Mesodermal cell (in vitro differentiated cells): Measurements from ENCODE around the gene OXSR1.
"Not testable (repeated sequence)": the region's sequence is repeated elsewhere in the genome, so short reads cannot be mapped to it uniquely, and the experiment has no call there.

ENCODE experiments used
- H3K27ac ChIP-seq: 2 replicates; pipeline ENCODE4 v1.7.0; 2013; ENCODE audit warnings: mild to moderate bottlenecking, low read depth, low read length, moderate library complexity; ENCODE audit not compliant: severe bottlenecking
- H3K36me3 ChIP-seq: 2 replicates; pipeline ENCODE4 v1.7.1; 2013; ENCODE audit warnings: mild to moderate bottlenecking, low read length, moderate library complexity; ENCODE audit not compliant: control insufficient read depth, insufficient read depth
- H3K4me1 ChIP-seq: one replicate; pipeline ENCODE4 v1.7.1; 2013; ENCODE audit warnings: mild to moderate bottlenecking, low read length; ENCODE audit not compliant: insufficient read depth, control insufficient read depth, poor library complexity, severe bottlenecking
- H3K4me3 ChIP-seq: 2 replicates; pipeline ENCODE4 v1.7.0; 2013; ENCODE audit warnings: low read length, control low read depth, mild to moderate bottlenecking; ENCODE audit not compliant: insufficient read depth, poor library complexity, severe bottlenecking; ENCODE audit errors: extremely low read depth
- H3K9me3 ChIP-seq: 2 replicates; pipeline ENCODE4 v1.7.1; 2013; ENCODE audit warnings: mild to moderate bottlenecking, low read length, moderate library complexity; ENCODE audit not compliant: control insufficient read depth
- WGBS, 2 experiments: methylation state at CpG; one replicate each; pipeline ENCODE4 v1.1.5; 2013; ENCODE audit warnings: missing lambda C conversion rate in 2 of 2; ENCODE audit not compliant: insufficient coverage in 2 of 2; 5-methylcytosine and 5-hydroxymethylcytosine counted together

Gene OXSR1

DNA sequence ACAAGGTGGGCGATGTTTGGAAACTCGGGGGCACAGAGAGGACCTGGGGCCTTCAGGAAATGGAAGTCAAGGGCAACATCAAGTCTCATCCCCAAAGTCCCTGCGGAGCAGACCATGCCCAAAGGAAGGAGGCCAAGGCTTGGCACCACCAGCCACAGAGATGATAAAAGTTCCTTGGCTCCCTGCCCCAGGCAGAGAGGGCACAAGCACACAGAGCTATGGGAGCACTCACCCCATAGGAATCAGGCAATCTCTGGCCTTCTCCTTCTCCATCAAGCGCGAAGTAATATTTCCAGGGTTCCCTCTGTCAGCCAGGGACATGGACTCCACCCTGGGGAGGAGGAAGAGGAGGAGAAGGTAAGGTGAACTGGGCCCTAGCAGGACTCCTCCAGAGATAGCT is 36.3 kb upstream of the OXSR1 start:
- no peak overlapping the region for H3K4me3 ChIP-seq
- no peaks in the 10 kb centered on the region for H3K9me3 ChIP-seq
- 100% methylated on average over 3 of the region's 5 CpGs for WGBS, 2 experiments
- H3K27ac ChIP-seq = no peak overlapping the region
- peaks cover 12% of the 10 kb centered on the region for H3K4me1 ChIP-seq
- peaks cover 84% of the 10 kb centered on the region for H3K36me3 ChIP-seq

DNA sequence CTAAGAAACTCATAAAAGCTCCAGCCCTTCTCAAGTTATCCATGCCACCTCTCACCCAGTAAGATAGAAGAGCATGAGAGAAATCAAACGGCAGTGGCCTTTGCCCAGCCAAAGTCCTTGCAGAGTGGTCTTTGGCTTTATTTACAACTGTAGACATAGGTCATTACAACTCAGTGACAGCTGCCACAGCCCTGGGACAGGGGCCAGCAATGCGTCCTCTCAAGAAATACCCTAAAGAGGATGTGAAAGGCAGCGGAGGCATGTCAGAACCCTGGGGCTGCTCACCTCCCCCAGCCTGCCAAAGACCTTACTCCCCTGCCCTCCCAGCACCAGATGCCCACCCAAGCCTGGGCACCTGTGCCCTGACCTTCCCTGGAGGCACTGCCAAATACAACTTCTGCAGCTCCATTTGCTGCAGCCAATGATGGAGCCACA is 34.7 kb upstream of the OXSR1 start:
- peaks cover 13% of the 10 kb centered on the region for H3K4me1 ChIP-seq
- H3K4me3 ChIP-seq = no peak overlapping the region
- peaks cover 84% of the 10 kb centered on the region for H3K36me3 ChIP-seq
- H3K9me3 ChIP-seq = no peaks in the 10 kb centered on the region
- WGBS, 2 experiments = 83 to 87% methylated on average over 2 to 3 of the region's 3 CpGs
- H3K27ac ChIP-seq = no peak overlapping the region

DNA sequence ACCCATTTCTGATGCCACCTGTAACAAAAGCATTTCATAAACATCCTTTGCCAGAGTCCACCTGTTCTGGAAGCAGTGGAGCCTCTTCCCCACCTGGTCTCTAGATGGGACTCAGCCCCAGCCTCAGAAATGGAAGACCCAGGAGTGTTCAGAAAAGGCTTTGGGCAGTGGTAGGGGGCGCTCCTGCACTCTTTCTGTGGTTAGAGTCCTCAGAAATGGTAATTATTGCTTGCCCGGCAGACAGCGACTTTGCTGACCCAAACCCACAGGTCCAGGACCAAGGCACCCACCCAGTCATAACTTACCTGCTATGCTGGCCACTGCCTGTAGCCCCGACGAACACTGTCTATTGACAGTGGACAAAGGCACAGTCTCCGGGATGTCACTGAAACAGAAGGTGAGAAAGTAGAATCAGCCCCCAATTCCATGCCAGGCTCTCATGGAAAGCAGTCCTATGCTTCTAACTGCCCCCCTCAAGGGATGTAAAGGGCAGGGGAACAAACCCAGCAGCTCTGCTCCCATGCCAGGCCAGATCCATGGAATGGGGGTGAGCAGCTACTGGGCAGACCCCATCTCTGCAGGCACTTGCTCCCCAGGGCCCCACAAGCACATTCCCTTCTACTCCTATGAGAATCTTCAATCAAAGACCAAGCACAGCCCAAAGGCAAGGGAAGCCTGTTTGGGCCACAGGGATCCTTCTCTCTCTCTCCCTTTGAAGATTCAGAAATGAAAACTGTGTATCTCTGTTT is 33.5 kb upstream of the OXSR1 start:
- Histone ChIP-seq H3K36me3 (peaks cover 74% of the 10 kb centered on the region), H3K27ac (no peak overlapping the region), H3K4me3 (no peak overlapping the region), H3K9me3 (no peaks in the 10 kb centered on the region), H3K4me1 (peaks cover 17% of the 10 kb centered on the region)
- 70 to 100% methylated on average over 1 to 5 of the region's 6 CpGs for WGBS, 2 experiments

DNA sequence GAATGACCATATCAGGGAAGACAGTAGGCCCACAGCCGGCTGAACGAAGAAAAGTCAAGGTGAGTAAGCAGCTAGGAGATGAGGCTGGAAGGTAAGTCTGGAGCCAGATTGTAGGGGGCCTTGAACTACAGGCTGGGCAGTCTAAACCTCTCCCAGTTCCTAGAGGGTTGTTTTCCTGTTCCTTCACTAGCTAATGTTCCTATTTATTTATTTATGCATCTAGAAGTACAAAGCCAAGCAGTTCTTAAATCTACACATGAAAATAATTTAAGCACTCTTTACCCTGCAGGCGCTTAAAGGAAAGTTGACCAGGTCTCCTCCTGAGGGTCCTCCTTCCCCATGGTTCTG is 32.2 kb upstream of the OXSR1 start:
- WGBS, 2 experiments = 96 to 100% methylated on average over 3 of the region's 3 CpGs
- Histone ChIP-seq H3K27ac (no peak overlapping the region), H3K9me3 (no peaks in the 10 kb centered on the region)

DNA sequence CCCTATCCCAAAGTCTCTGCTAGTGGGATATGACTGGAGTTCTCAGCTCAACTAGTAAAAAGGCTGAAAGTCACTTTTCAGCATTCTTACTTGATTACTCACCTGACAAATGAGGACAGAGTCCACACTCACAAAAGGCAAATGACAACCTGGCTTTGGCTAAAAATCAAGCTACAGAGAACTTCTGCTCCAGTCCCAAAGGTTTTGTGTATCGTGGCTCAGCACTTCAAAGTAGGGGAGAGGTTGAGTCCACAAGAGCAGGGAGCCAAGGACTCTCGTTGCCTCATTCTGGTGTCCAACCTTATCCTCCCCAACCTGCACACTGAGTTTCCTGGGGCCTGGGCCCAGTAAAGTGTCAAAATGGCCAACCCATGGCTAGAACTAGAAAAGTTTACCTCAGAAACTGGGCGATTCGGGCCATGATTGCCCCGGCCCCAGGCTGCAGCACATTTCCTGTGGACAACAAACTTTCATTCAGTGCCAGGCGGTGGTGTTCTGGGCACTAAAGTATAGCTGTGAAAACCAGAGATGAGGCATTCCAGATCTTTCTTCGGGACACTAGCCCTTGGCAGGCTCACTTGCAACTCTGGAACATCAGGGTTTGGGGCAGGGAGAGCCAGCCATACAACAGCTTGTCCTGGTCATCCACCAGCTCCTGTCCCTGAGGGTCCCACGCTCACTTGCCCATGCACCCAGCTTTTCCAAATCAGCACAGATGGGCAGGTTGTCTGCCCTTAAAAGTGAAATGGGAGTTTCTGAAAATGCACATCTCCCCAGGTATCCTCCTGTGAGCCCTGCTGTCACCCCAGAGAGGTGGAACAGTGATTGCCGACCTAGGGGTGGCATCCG is 31.6 kb upstream of the OXSR1 start:
- H3K36me3 ChIP-seq = peaks cover 57% of the 10 kb centered on the region
- no peak overlapping the region for H3K4me3 ChIP-seq
- H3K9me3 ChIP-seq = no peaks in the 10 kb centered on the region
- H3K4me1 ChIP-seq = peaks cover 17% of the 10 kb centered on the region
- 93 to 97% methylated on average over 9 to 10 of the region's 10 CpGs for WGBS, 2 experiments
- peak overlapping the region; percentile 49 for H3K27ac ChIP-seq

More for the DNA sequence above, 32.2 kb upstream of the OXSR1 start:
- Histone ChIP-seq H3K36me3 (peaks cover 60% of the 10 kb centered on the region), H3K4me3 (no peak overlapping the region), H3K4me1 (peaks cover 17% of the 10 kb centered on the region)

DNA sequence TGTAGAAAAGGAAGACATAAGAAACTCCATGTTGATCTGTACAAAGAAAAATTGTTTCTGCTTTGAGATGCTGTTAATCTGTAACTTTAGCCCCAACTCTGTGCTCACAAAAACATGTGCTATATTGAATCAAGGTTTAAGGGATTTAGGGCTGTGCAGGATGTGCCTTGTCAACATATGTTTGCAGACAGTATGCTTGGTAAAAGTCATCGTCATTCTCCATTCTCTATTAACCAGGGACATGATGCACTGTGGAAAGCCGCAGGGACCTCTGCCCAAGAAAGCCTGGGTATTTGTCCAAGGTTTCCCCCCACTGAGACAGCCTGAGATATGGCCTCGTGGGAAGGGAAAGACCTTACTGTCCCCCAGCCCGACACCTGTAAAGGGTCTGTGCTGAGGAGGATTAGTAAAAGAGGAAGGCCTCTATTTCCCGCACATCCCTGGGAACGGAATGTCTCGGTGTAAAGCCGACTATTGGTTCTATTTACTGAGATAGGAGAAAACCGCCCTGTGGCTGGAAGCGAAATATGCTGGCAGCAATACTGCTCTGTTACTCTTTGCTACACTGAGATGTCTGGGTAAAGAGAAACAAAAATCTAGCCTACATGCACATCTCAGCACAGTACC is 30.7 kb upstream of the OXSR1 start:
- Histone ChIP-seq H3K4me1 (peaks cover 17% of the 10 kb centered on the region), H3K36me3 (peaks cover 48% of the 10 kb centered on the region)
- H3K4me3 ChIP-seq, H3K27ac ChIP-seq, H3K9me3 ChIP-seq: not testable (repeated sequence)
- WGBS, 2 experiments = 91 to 95% methylated on average over 7 to 9 of the region's 10 CpGs

DNA sequence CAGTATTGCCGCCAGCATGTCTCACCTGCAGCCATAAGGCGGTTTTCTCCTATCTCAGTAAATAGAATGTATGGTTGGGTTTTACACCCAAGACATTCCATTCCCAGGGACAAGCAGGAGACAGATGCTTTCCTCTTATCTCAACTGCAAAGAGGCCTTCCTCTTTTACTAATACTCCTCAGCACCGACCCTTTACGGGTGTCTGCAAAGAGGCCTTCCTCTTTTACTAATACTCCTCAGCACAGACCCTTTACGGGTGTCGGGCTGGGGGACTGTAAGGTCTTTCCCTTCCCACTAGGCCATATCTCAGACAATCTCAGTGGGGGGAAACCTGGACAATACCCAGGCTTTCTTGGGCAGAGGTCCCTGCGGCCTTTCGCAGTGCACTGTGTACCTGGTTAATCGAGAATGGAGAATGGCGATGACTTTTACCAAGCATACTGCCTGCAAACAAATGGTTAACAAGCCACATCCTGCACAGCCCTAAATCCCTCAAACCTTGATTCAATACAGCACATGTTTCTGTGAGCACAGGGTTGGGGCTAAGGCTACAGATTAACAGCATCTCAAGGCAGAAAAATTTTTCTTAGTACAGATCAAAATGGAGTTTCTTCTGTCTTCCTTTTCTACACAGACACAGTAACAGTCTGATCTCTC is 29.6 kb upstream of the OXSR1 start:
- 89 to 92% methylated on average over 8 of the region's 10 CpGs for WGBS, 2 experiments
- H3K27ac ChIP-seq = not testable (repeated sequence)

DNA sequence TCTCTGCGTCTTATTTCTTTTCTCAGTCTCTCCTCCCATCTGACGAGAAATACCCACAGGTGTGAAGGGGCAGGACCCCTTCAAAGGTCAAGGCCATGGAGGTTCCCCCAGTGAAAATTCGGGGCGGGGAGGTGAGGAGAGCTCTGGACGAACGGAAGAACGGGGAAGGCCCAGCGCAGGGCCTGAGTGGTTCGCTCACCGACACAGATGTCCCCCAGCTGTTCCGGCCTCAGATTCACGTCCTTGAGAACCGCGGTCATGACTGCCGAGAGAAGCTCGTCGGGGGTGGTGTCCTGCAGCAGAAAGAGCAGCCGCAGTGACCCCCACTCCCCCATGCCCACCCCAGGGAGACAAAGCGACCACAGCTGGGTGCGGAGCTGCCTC is 29.0 kb upstream of the OXSR1 start:
- peak overlapping the region; percentile 36 for H3K27ac ChIP-seq
- 0 to 3% methylated on average over 7 to 14 of the region's 20 CpGs for WGBS, 2 experiments

More for the DNA sequence above, 29.6 kb upstream of the OXSR1 start:
- Histone ChIP-seq H3K4me3 (peak overlapping the region; percentile 79), H3K4me1 (peaks cover 17% of the 10 kb centered on the region), H3K36me3 (peaks cover 38% of the 10 kb centered on the region)
- H3K9me3 ChIP-seq = not testable (repeated sequence)

DNA sequence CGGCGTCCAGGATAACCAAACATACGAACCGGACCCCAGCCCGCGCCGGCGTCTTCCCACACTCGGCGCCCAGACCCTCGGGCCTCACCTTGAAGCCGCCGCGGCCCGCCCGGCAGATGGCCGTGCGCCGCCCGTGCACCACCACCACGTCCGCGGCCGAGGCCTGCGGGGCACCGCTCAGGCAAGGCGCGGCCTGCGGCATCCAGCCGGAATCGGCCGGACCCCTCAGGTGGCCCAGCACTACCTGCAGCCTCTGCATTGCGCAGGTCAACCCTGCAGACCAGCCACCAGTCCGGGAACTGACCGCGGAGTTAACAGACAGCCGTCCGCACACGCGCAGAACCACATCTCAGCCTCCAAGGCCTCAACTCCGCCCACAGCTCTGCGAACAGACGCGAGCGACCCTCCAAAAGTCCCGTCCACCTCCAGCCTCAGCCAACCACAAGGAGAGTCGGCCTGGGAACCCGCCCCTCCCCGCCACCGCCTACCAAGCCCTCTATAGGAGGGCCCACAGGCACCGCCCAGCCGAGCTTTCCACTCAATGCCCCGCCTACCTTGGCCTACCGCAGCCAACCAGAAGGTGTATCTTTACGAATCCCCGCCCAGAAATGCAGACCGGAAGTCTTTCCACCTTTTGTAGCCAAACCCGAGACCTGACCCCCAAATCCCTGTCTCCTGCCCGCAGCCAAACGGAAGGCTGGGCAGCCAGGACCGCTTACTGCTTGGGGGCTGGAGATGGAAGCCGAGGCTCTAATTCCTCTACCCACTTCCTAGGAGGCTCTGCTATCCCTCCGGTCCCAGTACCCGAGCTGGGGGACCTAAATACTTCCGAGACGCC is 28.3 kb upstream of the OXSR1 start, which contains the start of gene ACAA1:
TSS of gene ACAA1 (minus strand) at position 351 of the 838 bp plus-strand sequence. CDS start at position 259, 92 bp downstream.
- peak within 1 kb of the TSS; percentile 79 for H3K4me3 ChIP-seq
- H3K27ac ChIP-seq = peak within 1 kb of the TSS; percentile 84
- peaks cover 35% of the 10 kb centered on the region for H3K36me3 ChIP-seq
- peaks cover 17% of the 10 kb centered on the region for H3K4me1 ChIP-seq
- H3K9me3 ChIP-seq = no peaks in the 10 kb centered on the region
- WGBS, 2 experiments = 0% methylated on average over 53 to 61 of the region's 66 CpGs

More for the DNA sequence above, 29.0 kb upstream of the OXSR1 start:
- Histone ChIP-seq H3K4me3 (peak overlapping the region; percentile 79), H3K4me1 (peaks cover 17% of the 10 kb centered on the region), H3K36me3 (peaks cover 37% of the 10 kb centered on the region), H3K9me3 (no peaks in the 10 kb centered on the region)
